GM21390 (cell line): ENCODE data around the gene ZFP36L1.
A peak's percentile ranks its signal among the peaks of the same experiment; 100 is the strongest.

Experiments used
- ATAC-seq: cut with Tn5 transposase; IDR thresholded peaks from one replicate; pipeline ENCODE4 v1.9.1; 2021; ENCODE audit not compliant: unreplicated experiment

Gene ZFP36L1

DNA sequence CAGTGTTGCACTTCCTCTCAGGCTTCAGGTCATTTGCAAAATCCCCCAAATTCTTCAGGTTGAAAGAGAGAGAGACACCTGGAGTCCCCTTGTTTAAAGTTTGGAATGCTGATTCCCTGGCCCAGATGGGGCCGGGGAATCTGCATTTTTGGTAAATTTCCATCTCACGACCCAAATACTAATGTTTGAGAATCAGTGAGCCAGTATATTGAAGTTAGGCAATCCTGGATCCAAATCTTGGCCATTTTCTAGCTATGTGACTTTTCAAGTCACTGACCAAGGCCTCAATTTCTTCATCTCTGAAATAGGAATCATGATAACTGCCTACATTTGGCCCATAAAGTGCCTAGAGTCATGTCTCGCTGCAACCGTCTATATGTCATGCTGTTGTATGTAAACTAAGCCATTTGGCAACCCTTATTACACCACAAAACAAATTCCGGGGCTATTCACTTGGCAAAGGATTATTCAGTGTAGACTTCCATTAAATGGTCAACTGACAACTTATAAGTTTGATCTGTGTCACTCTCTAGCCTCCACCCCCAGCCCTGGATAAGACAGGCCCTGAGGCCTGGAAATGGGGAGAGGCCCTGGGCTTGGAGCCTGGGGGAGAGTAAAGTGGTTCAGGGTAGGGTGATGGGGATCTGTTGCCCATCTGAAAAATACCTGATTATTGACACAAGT, 3.7 kb upstream of the ZFP36L1 start:
- ATAC-seq, result no peak

DNA sequence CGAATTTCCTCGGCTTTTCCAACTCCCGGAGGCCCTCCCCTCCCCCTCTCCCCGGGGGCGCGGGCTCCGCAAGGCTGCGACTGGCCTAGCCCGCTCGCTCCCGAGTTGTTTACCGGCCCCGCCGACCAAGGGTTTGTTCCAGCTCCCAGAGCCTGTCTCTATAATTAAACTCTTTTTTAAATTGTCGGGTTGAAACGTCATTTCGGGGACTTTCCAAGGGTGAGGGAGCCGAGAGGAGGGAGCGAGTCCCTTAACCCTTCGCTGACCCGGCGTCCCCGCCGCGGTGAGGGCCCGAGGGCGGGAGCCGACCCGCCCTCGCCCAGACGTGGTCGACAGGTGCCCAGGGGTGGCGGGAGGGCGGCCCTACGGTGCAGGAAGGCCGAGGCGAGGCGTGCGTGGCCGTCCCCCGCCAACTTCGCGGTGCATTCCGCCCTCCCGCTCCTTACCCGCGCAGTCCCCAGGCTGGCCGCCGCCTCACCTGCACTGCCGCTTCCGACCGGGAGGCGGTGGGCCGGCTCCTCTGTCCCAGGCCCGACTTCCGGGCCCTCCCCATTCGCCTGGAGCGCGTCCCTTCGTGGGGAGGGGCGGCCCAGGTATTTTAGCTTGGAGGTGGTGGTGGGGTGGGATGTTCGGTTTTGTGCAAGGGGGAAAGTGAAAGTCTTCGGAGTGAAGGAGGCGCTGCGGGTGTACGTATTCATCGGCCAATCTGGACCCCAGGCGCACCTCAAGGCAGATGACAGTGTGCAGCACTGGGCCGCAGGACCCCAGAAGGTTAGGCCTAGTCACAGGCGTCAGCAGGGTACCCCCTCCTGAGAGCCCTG, 2.9 kb upstream of the ZFP36L1 start:
- peak; percentile 52 for ATAC-seq

DNA sequence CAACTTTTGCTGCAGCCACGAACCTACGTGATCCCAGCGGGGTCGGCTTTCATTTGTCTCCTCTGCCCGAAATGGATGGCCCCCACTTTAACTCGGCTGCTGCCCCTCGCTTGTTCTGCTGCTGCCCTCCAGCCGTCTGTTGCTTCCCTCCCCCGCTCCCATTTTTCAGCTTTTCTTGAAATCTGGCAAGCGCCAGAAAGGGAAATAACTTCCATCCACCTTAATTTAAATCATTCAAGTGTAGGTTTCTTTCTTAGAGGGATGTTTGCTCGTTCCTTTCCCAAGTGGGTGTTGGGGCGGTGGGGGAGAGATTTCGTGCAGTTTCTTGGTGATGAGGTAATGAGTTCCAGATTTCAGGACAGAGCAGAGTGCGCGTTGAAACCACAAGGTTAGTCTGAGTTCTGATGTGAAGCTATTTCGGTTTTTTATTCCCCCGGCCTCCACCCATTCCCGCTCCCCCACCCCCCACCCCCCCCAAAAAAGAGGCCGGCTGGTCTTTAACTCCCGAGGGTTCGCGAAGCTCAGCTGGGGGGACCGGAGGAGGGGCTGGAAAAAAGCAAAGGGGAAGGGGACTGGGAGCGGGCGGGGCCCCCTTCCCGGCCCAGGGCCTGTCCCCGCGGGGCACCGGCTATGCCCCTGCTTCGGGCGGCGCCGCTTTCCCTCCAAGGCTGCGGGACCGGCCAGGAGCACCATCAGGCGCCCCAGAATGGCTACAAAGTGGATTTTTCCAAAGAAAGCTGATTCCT, 2.2 kb upstream of the ZFP36L1 start:
- no peak for ATAC-seq

DNA sequence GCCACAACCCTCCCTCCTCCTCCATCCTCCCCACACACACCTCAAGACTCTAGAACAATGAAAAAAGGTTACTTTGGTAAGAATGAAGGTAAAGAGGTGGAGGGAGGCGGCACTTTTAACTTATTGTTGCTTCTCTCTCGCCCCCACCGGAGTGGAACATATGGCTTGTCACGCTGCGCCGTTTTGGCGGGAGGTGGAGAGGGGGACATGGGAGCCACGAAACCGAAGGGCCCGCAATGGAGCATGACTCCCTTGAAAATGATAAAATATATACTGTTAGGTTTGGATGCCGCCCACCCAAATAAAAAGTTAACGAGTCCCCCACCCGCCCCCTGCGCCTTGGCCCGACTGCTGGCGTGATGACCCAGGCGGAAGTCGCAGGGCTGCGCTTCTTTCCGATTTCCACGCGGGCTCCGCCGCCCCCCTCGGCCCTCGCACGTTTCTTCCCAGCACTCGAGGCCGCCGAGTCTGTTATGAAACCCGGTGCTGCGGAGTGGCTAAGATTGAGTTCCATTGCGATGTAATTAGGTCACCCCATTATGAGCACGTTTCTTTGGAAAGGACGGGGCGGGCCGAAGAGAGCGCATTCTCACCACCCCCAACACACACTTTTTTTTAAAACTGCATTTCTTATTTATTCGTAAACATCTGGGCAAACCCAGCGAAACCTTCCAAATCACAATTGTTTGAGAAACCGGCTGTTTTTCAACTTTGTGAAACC, 1.4 kb upstream of the ZFP36L1 start:
- no peak for ATAC-seq

DNA sequence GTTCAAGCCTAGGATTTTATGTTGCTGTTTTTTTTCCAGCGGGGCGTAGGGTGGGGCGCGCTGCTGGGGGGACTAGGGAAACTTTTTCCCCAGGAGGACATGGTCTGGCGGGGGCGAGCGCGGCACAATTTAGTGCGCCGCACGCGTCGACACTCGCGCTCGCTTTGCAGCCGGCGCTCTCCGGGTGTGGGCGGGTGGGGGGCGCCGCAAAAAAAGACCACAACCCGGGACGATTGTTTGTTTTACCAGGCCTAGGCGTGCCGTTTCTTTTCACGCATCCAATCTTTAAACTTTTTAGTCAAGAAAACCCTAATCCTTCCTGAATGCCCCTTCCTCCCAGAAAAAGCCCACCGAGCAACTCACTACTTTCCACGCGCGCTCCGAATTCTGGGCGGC, 865 bp upstream of the ZFP36L1 start:
- no peak for ATAC-seq

DNA sequence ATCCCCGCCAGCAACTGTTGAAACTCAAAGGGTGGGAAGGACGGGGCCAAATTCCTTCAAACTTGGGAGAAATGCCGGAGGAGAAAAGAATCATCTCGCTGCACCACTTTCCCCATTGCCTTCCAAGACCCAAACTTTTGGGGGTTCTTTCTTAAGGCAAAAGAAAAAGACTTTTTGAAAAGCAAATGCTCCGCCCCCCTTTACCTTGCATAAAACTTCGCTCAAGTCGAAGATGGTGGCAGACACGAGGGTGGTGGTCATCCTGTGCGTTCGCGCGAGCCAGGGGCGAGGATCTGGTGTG, 239 bp downstream of the ZFP36L1 start:
- no peak for ATAC-seq

DNA sequence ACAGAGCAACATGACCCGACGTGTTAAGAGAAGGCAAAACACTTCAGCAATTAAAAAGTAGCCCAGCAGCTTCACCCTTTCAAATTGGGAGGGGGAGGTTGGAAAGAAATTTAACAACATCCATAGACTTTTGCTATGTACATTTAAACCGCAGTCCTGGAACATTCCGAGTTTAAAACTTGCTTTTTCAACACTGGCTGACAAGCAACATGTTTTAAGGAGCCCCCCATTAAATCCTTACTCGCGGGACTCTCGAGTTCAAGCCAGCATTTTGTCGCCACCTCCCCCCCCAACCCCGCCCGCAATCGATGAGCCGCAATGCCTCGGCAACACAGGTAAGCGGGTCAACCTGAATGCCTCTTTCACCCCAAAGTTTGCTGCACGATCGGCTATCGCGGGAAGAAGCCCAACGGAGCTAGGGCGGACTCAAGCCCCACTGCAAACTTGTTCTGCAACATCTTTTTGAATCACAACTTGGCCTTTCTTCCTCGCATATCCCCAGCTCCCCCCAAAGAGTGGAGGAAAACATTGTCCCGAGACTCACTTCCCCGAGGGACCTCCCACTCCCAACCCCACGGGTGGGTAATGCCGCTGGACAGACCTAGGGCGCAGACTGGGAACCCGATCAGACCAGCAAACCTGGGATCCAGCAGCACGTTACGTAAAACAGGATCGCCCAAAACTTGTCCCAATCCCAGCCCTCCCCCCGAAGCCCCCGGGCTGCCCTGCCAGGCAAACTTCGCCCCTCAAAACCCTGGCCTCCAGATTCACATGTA, 777 bp downstream of the ZFP36L1 start:
- no peak for ATAC-seq

DNA sequence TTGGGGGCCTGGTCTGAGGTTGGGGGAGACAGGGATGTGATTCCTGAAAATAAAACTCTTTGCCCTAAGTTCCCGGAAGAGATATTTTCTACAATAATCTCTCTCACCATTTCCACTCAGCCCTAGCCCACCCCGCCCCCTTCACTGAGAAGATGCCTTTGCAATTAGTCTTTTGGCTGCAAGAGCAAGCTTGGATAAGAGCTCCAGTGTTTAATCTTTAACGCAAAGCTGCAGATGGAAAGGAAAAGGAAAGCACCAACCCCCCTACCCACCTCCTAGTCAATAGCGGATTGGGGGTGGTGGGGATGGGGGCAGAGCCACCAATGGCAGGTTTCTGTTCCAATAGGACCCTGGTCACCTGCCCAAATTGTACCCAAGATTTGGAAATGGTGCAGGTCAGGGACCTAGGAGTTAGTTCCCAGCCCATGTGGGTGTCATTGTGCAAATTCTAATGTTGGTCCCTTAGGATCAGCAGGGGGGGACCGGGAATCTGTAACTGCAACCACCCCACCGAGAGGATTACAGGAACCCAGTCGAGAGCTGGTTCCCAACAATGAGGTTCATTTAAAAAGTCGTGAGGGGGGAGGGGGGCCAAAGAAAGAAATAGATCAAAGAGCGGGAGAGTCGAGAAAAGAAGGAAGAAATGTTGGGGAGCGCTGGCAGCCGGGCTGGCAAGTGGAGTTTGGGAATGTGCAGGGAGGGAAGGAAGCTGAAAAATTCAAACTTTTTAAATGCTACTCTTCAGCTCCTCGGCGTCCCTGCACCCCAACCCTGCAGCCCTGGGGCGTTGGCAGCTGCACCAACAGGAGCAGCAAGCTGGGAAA, 1.6 kb downstream of the ZFP36L1 start:
- ATAC-seq, result no peak

DNA sequence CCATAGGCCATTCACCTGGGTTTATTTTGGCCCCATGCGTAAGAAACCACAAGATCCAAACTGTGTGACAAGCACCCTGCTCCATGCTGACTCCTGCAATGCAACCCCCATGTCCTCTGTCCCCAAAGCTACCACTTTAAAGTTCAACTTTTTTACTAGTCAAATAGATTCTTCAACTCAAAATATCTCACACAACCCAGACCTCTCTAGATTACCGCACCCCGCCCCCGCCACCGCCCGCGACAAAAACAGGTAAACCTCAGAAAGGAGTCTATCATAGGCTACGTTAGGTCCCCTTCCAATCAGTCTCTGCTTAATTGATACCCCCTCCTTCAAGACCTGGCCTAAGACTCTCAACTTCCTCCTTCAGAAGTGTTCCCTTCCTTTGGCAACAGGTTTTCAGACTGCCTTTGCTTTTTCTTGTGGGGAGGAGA, 2.2 kb downstream of the ZFP36L1 start:
- ATAC-seq, result no peak

DNA sequence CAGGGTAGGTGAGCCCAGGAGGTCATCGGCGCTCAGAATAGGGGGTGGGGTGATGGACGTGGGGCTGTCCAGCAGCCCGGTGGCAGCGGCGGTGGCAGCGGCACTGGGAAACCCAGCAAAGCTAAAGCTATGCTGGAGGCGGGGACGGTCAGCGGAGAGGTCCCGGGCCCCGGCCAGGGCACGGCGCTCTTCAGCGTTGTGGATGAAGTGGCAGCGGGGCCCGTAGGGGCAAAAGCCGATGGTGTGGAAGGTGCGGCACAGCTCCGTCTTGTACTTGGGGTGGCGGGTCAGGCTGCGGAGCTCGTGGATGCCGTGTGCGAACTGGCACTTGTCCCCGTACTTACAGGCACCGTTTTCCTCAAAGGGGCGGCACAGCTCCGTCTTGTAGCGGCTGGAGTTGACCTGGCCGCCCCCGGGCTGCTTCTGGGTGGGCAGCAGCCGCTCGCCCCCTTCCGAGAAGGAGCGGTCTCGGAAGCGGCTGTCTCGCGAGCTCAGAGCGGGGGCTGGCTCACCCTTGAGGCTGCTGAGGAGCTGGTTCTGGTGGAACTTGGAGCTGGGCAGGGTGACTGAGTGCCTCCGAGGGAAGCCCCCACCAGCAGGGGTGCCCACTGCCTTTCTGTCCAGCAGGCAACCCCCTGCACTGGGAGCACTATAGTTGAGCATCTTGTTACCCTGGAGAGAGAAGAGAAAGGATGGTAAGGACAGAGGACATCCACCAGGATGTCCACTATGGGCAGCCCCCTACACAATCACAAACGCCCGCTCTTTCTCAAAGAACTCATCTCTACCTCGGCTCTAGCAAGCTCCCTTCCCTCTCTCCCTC, 2.8 kb downstream of the ZFP36L1 start:
- ATAC-seq, result no peak

DNA sequence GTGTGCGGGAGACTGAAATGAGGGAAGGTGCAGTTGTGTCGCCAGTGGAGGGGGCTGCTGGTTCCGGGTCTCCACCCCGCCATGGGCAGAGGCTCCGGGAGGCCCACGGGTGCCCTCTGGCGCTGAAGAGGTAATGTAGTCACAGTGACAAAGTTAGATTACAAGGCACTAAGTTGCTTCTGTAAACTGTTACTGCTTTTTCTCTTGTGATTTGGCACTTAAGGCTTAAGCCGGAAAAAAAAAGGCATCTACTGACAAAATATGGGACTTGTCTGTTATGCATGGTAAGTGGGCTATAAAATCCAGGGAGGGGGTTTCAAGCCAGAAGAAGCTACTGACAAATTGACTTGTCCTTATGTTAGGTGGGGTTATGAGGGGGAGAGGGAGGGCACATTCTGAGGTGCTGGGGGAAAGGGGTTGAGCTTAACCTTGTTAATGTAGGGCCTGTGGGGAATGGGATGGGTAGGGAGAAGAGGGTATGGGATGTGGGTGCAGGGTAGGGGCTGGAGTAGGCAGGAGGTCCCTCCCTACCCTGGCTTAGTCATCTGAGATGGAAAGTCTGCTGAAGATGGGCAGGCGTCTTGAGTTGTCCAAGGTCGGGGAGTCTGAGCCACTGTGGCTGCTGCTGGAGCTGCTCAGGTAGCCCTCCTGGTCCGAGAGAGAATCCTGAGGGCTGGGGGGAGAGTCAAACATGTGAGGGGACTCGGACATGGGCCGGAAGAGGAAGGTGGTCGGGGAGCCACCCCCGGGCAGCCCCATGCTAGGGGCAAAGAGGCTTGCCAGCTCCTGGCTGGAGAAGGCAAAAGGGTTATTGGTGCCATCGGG, 3.7 kb downstream of the ZFP36L1 start:
- no peak for ATAC-seq

DNA sequence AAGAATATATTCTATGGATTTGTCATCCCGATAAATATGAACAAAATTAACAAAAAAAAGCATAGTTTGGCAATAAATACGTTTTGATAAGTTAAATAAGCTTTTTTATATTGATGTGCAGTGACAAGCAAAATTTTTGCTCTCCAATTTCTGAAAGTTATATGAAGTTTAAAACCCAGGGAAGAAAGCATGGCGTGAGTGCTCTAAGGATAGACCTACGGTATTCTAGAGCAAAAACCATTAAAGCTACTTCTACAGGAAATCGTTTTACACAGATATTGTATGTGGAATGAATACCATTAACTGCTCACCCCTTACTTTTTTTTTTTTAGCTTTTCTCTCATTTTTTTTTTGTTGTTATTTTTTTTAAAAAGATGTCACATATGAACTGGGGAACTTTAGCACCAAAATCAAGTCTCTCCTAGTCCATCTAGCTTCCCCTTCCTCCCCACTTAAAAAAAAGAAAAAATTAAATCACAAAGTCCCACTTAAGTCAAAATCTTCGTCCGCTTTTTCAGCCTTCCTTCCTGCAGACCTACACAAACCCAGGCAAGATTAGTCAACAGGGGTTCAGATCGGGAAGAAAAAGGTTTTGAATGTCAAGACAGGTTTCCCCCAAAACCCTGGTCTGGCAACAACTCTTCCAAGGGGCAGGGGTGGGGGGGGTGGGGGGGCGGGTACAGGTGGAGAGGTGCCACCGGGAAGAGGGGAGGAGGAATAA, 4.4 kb downstream of the ZFP36L1 start:
- no peak for ATAC-seq

DNA sequence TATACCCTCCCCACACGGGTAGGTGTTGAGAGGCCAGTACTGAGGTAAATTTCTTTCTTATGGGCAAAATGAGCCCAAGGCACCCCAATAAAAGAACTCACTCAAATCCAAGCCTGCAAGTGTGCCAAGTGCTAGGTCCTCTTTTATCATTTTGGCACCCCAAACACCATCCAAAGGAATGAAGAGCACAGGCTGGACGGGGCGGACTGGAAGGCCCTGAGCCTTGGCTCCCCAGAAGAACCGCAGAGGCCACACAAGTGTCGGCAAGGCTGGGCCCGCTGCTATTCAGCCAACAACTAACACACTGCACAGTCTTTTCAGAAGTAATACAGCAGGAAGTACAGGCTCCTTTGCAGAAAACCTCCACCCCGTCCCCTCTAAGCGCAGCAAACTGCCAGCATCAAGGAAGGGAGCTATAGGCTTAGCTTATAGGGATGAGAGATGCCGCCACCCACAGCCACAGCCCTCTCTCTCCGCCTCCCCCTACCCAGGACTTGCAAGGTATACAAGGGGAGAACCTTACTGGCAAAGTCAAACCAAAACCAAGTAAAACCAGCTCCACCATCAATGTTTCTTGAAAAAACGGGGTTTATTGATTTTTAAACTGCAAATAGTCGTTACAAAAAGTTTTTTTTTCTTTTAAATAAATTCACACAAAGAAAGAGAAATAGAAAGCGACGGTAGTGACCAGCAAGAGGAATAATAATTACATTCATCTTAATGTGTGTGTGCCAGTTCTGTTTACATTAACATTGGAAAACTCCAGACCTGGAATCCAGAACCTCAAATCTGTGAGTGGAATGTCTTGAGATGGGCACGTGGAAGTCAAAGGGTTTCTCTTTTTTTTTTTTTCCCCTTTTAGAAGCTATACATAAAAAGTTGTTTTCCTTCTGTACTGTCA, 5.5 kb downstream of the ZFP36L1 start:
- ATAC-seq, result no peak

DNA sequence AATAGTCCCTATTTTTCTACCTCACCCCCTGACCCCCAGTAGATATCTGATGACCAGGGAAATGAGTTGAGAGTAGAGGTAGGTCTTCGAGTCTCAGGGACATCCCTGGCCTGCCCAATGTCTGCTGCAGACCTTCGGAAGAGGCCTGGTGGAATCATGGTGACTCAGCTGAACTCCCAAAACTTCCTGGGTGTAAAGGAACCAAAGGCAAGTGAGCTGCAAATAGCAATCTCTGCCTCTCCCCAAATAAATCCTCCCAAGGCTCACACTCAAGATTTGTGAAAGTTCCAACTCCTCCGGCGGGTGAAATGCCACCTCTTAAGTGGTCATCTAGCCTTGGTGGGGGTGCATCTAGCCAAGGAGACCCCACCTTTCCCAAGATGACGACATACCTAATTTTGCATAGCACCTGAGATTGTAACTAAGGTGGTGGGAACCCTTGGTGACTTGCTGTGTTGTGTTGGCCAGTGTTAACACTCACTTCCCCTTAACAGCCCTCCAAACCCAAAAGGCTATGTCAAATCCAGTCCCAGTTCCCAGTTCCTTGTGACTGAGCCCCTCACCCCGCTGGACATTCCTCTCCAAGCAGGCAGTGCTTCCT, 6.3 kb downstream of the ZFP36L1 start:
- no peak for ATAC-seq

DNA sequence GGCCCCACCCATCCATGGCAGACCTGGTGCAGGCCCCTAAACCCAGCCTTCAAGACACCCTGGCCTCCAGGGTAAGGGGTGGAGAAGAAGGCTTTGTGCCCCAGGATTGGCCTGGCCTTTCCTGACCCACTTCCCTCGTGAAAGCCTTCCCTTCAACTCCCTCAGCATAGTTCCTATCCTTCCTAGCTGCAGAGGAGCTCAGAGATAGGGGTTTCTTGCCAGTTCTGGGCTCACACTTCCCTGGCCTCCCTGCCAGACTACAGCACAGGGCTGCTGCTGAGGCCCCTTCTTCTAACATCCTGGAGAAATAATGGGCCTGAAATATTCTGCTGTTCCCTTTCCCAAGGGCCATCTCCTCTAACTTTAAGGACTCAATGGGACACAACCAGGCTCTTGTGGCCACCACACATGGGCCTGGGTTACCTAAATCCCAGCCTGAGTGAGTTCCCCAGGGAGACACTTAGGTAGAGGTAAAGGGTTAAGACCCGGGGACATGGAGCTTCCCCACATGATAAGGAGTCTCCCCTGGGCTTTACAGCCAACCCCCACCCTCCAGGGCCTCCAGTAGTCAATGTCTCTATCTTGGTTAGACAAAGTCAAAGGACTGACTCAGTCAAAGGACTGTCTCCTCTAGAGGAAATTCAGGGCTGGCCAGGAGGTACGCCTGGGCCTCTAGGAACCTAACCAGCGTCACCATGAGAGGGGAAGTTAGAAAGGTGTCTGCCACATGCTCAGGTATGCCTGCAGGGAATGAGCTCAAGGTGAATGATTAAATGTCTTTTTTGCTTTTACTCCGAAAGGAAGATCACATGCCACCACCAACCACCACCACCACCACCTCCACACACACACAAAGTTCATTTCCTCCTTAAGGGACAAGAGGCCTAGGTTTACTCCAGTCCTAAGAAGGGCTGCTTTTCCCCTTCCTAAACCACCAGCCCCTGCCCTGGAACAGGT, 7.1 kb downstream of the ZFP36L1 start:
- no peak for ATAC-seq
